HuH-7.5 (cell line): ENCODE measurements around the gene RPLP2.
A peak's percentile ranks its signal among the peaks of the same experiment; 100 is the strongest.

ENCODE experiments used
- DNase-seq: peaks from one replicate; pipeline ENCODE4 v3.0.0; 2011; ENCODE audit warnings: low spot score

The RPLP2 gene

DNA sequence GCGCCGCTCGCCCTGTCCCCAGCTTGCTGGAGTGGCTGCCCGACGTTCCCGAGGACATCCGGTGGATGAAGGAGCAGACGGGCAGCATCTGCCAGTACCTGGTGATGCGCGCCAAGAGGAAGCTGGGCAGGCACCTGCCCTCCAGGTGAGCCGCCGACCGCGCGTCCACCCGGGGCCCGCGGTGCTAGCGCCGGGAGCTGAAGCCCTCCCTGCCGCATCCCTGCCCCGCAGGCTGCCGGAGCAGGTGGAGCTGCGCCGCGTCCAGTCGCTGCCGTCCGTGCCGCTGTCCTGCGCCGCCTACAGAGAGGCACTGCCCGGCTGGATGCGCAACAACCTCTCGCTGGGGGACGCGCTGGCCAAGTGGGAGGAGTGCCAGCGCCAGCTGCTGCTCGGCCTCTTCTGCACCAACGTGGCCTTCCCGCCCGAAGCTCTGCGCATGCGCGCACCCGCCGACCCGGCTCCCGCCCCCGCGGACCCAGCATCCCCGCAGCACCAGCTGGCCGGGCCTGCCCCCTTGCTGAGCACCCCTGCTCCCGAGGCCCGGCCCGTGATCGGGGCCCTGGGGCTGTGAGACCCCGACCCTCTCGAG lies 14.6 kb downstream of the RPLP2 start:
- no peak for DNase-seq

GRCh38 chr11:824942-825341 lies 15.2 kb downstream of the RPLP2 start:
- no peak for DNase-seq

DNA sequence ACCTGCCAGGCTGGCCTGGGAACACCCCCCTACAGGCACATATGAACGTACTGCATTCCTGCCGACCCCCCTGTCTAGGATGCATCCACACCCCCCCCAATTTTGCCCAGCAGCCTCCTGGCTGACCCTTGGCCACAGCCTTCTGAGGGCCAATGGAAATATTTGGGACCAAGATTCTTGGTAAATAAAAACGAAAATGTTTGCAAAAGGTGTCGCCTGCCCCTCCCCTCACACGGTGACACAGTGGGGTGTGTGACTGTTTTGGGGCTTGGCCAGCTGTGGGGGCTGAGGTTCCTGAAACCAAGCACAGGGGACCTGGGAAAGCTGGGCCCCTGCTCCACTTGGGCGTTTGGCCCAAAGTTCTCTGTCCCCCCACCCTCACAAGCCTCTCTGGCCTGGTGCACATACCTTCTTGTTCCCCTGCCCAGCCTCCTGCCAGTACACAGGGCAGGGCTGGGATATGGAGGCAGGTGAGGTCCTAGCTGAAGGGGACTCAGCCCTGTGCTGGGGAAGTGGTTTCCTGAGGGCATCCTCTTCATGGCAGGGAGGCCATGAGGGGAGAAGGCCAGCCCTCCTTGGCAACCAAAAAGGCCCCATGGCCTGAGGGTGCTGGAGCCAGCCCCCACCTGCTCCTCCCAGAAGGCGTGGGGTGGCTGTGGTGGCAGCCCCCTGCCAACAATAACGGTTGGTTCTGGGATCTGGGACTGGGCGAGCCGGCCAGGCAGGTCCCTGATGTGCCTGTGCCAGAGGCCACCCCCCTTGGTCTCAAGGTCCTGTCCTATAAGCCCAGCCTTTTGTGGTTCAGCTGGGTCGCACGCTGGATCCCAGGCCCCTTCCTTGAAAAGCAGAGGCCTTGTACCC lies 15.8 kb downstream of the RPLP2 start:
- no peak for DNase-seq

- no peak for DNase-seq
Observed at GRCh38 chr11:826227-826621, 16.5 kb downstream of the RPLP2 start.

- no peak for DNase-seq
Observed at GRCh38 chr11:826836-827145, 17.0 kb downstream of the RPLP2 start.

DNA sequence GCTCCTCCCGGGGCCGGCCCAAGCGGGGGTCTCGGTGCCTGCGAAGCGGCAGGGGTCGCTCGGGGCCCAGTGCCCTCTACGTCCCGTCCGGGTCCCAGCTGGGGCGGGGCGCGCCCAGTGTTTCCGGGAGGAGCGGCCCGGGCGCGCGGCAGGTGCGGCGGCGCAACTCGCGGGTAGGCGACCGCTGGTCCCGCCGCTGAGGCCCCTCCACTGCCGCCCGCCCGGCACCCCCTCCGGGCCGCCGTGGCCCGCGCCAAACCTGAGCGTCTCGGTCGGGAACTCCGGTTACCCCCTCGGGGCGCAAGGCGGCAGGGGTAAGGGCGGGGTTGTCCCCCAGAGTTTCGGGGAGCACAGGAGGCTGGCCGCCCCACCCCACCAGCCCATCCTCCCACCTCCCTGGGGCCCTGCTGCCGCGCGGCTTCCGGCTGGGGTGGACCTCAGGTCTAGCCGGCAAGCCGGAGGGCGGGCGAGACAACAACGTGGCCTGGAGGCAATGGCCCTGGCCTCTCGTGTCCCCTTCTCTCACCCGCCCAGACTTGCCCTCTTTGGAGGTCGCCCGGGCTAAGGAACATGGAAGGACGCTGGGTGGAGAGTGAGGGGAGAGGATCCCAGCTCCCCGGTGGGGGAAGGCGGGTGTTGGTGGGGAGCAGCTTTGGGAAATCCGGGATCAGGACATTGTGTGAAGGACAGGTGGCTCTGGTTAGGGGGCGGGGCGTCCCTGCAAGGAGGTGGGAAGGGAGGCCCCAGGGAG lies 17.6 kb downstream of the RPLP2 start:
- DNase-seq, result no peak

- no peak for DNase-seq
Observed at GRCh38 chr11:827897-828192, 18.1 kb downstream of the RPLP2 start, which contains the start of gene CRACR2B. Gene CRACR2B, plus strand, starts transcription at chr11:827919. Its CDS starts 689 bp downstream, at chr11:828608.

- DNase-seq, result no peak
Observed at GRCh38 chr11:828506-829175, 18.9 kb downstream of the RPLP2 start.

DNA sequence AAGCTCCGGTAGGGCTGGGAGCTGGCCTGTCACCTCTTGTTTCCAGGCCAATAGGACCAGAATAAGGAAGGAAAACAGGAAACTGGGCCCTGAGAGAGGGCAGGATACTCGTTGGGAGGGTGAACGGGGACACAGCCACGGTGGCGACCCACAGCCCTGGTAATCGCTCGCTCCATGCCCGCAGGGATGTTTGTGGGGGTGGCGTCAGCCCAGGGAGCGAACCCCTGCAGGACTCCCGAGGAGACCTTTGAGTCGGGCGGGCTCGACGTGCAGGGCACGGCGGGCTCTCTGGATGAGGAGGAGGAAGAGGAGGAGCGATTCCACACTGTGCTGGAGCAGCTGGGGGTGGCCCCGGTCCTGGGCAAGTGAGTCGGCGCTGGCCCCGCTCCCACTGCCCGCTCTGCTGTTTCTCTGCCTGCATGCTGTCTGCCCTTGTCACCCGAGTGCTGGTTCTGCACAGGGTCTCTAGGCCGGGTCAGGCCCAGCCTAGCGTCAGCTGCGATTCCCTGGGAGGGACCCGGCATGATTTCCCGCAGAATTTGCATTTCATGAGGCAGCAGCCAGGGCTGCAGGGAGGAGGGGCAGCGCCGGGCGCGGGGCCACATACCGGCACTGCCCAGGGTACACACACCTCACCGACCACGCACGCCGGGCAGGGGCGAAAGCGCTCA lies 19.5 kb downstream of the RPLP2 start:
- DNase-seq, result no peak

DNA sequence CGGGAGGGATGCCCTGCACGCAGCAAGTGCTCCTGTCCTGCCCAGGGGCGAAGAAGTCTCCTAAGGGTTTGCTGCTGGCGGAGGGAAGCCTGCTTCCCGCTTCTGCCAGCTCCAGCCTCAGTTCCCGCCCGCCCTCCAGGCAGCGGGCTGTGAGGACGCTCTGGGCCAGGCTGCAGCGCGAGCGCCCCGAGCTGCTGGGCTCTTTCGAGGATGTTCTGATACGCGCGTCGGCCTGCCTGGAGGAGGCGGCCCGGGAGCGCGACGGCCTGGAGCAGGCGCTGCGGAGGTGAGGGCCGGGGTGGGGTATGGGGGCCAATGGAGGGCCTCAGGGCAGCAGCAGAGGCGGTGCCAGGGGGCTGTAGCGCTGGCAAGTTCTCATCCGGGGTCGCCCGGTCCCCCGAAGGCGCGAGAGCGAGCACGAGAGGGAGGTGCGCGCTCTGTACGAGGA lies 20.1 kb downstream of the RPLP2 start:
- no peak for DNase-seq

- peak; percentile 87 for DNase-seq
Observed at GRCh38 chr11:830295-831117, 20.7 kb downstream of the RPLP2 start.

DNA sequence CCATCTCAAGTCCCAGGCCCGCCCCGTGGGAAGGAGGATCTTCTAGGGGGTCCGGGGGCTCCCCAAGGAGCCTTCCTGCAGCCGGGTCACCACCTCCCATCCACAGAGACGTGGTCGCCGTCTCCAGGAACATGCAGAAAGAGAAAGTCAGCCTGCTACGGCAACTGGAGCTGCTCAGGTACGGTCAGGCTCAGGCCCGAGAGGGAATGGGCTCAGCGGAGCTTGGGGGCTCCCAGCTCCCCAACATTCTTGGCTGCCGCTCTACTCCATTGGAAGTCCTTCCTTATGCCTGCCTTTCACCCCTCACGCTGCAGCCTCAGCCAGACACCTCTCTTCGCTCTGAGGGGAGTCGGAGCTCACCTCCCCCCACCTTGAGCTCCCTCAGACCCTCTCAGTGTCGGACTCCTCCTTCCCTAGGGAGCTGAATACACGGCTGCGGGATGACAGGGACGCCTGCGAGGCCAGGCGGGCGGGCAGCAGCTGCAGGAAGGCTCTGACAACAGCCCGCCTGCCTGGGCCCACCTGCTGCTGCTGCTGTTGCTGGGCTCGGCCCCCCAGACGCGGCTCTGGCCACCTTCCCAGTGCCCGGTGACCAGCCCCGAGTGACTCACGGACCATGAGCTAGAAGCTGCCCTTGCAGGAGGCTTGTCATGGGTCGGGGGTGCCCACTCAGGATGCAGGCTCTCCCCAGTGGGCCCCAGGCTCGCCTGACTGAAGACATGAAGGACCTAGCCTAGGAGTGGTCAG lies 21.5 kb downstream of the RPLP2 start:
- DNase-seq, result no peak

DNA sequence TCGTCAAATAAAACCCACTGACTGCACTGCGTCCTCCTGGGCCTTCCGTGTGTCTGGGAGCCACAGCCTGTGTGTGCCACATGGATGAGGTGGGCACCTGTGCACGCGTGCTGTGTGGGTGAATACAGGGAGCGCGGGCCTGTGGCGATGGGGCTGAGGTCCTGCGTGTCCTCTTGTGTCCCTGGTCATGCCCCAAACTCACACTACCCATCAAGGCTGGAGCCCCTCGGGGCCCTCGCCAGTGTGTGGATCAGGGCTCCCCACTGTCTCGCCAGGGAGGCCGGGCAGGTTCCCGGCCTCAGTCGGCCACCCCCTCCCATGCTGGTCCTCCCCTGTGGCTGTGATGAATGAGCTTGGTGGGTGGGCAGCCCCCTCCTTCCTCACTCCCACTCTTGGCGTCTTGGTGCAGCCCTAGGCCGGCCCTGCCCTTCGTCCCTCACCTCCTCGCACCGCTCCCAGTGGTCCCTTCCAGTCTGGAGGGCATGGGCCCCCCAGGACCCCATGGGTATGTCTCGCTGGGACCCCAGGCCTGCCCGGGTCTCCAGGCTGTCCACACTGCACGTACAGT lies 22.3 kb downstream of the RPLP2 start:
- no peak for DNase-seq

DNA sequence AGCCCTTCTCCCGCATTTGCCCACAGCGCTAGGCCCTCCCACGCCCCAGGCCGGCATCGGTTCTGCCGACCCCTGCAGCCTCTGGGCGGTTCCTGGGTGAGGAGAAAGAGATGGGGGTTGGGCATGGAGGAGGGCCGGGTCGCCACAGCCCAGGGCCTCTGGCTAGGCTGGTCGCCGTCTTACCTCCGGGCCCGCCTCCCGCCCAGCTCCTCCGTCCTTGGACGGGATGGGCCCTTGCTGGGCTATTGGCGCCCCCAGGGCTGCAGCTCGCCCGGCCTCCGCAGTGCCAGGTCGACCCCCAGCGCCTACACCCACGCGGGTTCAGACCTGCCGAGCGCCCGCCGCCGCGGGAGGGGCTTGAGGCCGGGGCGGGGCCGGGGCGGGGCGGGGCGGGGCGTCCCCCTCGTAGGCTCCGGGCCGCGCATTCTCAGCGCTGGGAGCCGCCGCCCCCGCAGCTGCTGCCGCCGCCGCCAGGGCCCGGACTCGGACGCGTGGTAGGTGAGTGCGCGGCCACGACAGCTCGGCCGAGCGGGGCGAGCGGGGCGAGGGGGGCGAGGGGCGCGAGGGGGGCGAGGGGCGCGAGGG lies 22.9 kb downstream of the RPLP2 start, which contains the start of gene CD151:
CD151 (plus strand) TSS at position 424 of the 585 bp plus-strand sequence. CDS start 3,118 bp downstream, outside the sequence.
- no peak for DNase-seq

DNA sequence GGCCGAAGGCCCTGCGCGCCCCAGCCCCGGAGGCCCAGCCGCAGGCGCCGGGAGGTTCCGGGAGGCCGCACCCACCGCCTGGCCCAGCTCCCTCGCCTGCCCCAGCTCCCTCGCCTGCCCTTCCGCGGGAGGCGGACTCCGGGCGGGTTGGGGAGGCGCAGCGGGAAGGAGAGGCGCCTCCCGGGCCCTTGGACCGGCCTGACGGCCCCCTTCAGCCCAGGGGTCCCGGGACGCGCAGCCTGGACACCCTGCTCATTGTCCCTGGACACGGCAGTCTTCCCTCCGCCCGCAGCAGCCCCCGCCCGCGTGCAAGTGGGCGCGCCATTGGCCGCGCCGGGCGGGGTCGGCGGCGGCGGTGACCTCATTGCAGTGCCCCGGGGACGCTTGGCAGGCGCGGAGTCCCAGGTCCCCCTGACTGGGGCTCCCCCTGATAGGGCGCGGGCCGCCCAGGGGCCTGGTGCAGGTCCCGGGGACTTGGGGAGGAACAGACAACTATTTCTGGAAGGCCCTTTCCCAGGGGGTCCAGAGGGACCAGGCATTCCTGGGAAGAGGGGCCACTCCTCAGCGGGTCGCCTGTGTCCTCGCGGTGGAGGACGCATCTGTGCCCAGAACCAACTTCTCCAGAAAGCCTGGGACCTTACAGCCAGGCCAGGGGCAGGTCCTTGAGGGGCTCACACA lies 23.5 kb downstream of the RPLP2 start:
- no peak for DNase-seq

- no peak for DNase-seq
Observed at GRCh38 chr11:833849-834311, 24.1 kb downstream of the RPLP2 start.

GRCh38 chr11:834371-835316 lies 24.9 kb downstream of the RPLP2 start:
- DNase-seq, result no peak

DNA sequence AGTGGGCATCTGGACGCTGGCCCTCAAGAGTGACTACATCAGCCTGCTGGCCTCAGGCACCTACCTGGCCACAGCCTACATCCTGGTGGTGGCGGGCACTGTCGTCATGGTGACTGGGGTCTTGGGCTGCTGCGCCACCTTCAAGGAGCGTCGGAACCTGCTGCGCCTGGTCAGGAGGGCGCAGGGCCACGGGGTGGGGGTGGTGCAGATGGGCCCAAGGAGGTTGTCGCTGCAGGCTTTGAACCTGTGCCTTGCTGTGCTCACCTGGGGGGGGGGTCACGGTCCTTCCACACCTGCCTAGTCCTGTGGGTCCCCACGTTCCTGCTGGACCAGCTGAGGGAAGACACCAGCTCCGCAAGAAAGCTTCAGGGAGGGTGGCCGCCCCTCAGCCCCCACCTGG lies 26.5 kb downstream of the RPLP2 start:
- no peak for DNase-seq
